ENCODE results near the gene SENP1. TPM values are rescaled to one million over a fixed set of nuclear protein-coding genes. Genes with fewer than 3 reads are reported as not detected.

SENP1 gene
- total RNA-seq, 1 donor from 2014 or later = 16.9 TPM

GRCh38 chr12:48061938-48062719, 43.8 kb downstream of the SENP1 start:
- H3K4me1 ChIP-seq = no peaks in the 10 kb centered on the region
- TF ChIP-seq, protein P1, sequence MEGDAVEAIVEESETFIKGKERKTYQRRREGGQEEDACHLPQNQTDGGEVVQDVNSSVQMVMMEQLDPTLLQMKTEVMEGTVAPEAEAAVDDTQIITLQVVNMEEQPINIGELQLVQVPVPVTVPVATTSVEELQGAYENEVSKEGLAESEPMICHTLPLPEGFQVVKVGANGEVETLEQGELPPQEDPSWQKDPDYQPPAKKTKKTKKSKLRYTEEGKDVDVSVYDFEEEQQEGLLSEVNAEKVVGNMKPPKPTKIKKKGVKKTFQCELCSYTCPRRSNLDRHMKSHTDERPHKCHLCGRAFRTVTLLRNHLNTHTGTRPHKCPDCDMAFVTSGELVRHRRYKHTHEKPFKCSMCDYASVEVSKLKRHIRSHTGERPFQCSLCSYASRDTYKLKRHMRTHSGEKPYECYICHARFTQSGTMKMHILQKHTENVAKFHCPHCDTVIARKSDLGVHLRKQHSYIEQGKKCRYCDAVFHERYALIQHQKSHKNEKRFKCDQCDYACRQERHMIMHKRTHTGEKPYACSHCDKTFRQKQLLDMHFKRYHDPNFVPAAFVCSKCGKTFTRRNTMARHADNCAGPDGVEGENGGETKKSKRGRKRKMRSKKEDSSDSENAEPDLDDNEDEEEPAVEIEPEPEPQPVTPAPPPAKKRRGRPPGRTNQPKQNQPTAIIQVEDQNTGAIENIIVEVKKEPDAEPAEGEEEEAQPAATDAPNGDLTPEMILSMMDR (IDR thresholded peaks at IDR 0.05) = no peak
- H3K27me3 ChIP-seq = no peaks in the 10 kb centered on the region
- no peak overlapping the region for H3K4me3 ChIP-seq
- ATAC-seq = no peak
- H3K9me3 ChIP-seq = no peaks in the 10 kb centered on the region
- intact Hi-C loops (cut with DNase I) = no loop called here
- no peak overlapping the region for H3K27ac ChIP-seq
- DNase-seq = no peak
- peaks cover 81% of the 10 kb centered on the region for H3K36me3 ChIP-seq

GRCh38 chr12:48060474-48060873, 45.4 kb downstream of the SENP1 start:
- no peak overlapping the region for H3K27ac ChIP-seq

GRCh38 chr12:48058771-48059170, 47.1 kb downstream of the SENP1 start:
- no peaks in the 10 kb centered on the region for H3K4me1 ChIP-seq
- H3K36me3 ChIP-seq = peaks cover 50% of the 10 kb centered on the region
- no peak overlapping the region for H3K27ac ChIP-seq
- intact Hi-C loops (cut with DNase I) = no loop called here
- no peaks in the 10 kb centered on the region for H3K9me3 ChIP-seq
- TF ChIP-seq, protein P1 (IDR thresholded peaks at IDR 0.05) = no peak
- ATAC-seq = no peak
- DNase-seq = no peak
- no peak overlapping the region for H3K4me3 ChIP-seq
- H3K27me3 ChIP-seq = no peaks in the 10 kb centered on the region

More at GRCh38 chr12:48060474-48060873, 45.4 kb downstream of the SENP1 start:
- Histone ChIP-seq H3K27me3 (no peaks in the 10 kb centered on the region), H3K4me1 (no peaks in the 10 kb centered on the region), H3K9me3 (no peaks in the 10 kb centered on the region), H3K36me3 (peaks cover 67% of the 10 kb centered on the region), H3K4me3 (no peak overlapping the region)
- intact Hi-C loops (cut with DNase I) = no loop called here
- ATAC-seq (no peak), DNase-seq (no peak)
- TF ChIP-seq, protein P1 (IDR thresholded peaks at IDR 0.05) = no peak

DNA sequence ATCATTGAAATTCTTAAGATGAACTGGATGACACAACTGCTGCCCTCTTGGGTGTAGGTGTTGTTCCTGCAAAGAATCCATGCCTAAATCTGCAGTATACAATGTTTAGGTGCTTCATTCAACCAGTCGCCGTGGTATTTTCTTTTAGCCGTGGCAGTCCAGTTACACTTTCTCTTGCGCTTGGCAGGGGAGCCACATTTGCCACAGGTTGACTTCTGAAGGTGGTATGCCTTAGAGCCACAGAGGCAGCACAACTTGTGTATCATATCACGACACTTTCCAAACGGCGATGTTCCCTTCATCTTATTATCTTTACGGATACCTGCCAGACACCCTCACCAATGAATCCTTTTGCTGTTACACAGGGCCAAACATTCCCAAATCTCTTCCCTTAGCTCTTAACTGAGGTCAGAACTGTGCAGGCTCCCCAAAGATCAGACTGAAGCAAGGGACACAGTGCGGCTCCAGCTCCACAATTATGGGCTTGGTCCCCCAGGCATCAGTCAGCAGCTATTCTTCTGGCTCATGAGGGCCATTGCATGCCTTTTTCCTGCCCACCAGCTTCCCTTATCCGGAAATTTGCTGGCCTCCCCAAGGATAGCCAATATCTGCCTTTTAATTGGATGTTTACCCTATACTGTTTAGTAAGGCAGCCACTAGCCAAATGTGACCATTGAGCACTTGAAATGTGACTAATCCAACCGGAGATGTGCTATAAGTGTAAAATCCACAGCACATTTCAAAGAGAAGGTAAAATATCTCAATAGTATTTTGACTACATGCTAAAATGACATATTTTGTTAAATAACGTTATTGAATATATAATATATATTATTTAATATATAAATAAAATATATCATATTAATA, 50.7 kb downstream of the SENP1 start:
- Histone ChIP-seq H3K27me3 (no peaks in the 10 kb centered on the region), H3K36me3 (peaks cover 27% of the 10 kb centered on the region), H3K4me1 (no peaks in the 10 kb centered on the region), H3K27ac (no peak overlapping the region), H3K4me3 (no peak overlapping the region), H3K9me3 (no peaks in the 10 kb centered on the region)
- intact Hi-C loops (cut with DNase I) = no loop called here
- ATAC-seq = no peak
- DNase-seq = no peak
- TF ChIP-seq, protein P1 (IDR thresholded peaks at IDR 0.05) = no peak

GRCh38 chr12:48053883-48054282, 52.0 kb downstream of the SENP1 start:
- H3K27ac ChIP-seq = no peak overlapping the region
- TF ChIP-seq, protein P1 (IDR thresholded peaks at IDR 0.05) = no peak
- H3K4me1 ChIP-seq = no peaks in the 10 kb centered on the region
- intact Hi-C loops (cut with DNase I) = no loop called here
- H3K36me3 ChIP-seq = peaks cover 17% of the 10 kb centered on the region
- DNase-seq (no peak), ATAC-seq (no peak)
- no peak overlapping the region for H3K4me3 ChIP-seq
- no peaks in the 10 kb centered on the region for H3K27me3 ChIP-seq
- H3K9me3 ChIP-seq = no peaks in the 10 kb centered on the region

All from upper lobe of right lung (tissue), 1 donor.